Anterior cingulate cortex (tissue), 58 donors: Measurements from ENCODE around the gene KCNMA1.

ENCODE experiments used
- DNase-seq, 58 donors: peaks; one replicate each; lab custom pipeline; 2025; lab: John Stamatoyannopoulos, UW

KCNMA1 gene

DNA sequence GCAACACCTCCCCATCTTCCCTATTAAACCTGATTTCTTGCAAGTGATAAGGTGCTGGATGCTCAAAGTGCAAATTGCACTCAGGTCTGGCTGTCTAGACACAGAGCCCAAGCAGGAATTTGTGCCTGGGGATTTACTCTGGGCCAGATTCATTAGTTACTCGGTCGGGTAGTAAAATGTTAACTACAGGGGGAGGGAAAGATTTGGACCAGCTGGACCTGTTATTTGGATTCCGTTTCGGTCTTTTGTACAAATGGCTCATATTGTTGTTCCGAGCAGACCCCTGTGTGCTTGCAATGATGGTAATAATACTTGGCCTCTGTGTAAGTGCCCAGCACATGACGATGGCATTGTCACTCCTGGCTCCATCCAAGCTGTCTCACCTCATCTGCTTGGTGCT is 609.6 kb downstream of the KCNMA1 start:
- DNase-seq: no peak

DNA sequence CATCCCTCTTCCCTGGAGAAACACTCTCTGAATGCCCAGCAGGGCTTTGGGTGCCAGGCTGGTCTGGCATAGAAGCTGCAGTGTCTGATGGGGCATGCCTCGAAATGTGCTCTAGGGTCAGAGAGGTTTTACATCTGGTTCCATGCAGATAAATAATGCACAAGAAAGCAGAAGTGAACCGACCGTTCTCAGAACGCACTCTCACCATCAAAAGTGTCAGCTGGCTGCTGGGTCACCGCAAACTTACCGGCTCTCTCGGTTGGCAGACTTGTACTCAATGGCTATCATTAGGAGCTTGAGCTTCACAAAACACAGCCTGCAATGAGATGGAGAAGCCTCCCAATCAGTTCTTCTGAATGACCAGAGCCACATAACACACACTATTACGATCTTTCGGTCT is 610.0 kb downstream of the KCNMA1 start:
- DNase-seq: no peak

DNA sequence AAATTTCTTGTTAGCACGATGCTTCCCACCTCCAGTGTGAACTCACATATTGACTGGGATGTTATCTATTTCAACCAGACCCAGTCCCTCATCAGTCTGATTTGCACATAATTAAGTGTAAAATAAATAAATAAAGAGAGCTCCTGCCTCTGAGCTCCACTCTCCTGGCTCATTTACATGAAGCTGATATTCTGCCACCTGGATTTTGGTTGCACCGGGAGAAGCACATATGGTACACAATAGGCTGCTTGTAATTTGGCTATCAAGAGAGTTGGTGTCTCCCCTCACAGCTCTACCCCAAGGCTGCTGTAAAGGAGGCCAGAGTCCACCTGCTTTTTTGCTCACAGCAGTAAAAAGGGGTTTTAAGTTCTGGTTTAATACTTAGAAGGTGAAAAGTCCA is 610.5 kb downstream of the KCNMA1 start:
- DNase-seq: no peak

DNA sequence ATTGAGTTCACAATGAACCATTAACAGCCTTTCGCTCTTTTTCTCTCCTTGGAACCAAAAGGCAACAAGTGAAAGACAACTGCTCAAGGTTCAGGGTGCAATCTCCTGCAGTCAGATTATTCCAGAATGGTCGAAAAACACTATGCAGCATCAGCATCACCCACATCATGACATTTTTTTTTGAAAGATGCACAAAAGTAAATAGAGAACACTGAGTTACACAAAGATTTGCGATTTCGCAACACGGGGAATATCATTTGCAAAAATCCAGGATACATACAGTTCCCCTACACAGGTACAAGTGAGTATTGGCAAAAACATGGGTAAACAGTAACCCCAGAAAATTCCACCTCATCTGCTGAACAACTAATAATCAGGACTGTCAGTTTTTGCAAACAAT is 611.5 kb downstream of the KCNMA1 start:
- DNase-seq: no peak

DNA sequence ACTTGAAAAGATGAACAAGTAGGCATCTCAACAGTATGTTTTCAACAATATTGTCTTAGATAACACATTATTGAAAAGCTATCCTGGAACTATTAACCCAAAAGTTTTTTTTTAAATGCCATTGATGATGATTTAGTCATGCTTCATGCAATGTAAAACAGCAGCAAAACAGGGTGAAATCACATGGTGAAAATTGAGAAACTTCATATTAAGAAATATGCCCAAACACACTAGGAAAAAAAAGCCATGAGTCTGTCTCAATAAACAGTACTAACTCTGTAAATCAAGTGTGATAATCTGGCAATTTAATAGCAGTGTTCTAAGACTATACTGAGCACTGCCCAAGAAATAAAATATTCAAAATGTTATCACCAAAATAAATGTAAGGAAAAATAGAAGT is 613.1 kb downstream of the KCNMA1 start:
- no peak for DNase-seq

DNA sequence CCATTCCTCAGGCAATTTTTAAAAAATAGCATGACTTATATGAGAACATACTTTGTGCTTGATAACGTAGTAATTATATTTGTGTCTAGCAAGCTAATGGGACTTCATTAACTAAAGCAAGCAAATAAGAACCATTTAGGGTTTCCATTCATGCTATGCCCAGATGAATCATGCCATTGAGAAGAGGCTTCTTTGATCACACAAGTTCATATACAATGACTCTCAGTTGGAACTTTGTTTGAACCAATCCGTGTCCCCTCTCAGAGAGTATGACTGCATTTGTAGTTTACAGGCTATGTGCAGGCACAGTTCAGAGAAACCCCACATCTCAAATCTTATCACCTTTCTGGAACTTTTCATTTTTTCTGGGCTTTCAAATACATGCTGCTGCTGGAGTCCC is 614.2 kb downstream of the KCNMA1 start:
- DNase-seq: no peak

DNA sequence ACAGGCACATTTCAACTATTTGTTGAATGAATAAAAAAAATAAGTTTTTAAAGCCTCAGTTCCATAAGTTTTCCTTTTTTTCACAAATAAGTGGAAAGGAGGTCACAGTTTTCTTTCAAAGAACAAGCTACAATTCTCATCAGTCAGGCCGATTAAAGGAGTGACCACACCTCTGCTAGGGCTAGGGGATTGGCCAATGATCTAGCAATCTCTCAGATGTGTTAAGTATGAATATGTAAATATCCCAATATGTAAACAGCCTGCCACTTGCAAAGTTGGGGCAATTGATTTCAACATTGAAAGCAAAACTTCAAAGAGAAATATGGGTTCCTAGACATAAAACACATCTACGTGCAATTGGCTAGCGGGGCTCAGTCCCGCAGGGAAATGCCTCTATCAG is 614.9 kb downstream of the KCNMA1 start:
- no peak for DNase-seq

DNA sequence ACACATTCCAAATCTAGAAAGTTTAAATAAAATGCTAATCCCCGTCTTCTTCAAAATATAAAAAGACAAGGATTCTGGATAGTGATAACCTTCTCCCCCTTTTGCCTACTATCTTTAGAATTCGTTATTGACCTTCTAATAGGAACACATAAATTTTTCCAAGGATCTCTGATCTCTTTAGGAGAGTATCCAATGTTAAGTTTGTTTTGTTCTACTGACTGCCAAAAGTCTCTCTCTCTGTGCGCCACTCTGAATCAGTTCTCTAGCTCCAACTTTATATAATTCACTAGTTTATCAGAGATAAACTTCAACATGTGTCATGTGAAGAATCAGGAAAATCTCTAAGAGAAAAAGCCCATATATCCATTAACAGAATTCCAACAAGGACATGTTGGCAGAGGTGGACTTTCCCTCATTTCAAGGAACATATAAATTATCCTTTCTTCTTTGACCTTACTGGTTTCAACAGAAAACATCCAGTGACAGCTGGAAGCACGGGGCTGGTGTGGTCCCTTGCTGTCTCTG is 615.6 kb downstream of the KCNMA1 start:
- DNase-seq: no peak

DNA sequence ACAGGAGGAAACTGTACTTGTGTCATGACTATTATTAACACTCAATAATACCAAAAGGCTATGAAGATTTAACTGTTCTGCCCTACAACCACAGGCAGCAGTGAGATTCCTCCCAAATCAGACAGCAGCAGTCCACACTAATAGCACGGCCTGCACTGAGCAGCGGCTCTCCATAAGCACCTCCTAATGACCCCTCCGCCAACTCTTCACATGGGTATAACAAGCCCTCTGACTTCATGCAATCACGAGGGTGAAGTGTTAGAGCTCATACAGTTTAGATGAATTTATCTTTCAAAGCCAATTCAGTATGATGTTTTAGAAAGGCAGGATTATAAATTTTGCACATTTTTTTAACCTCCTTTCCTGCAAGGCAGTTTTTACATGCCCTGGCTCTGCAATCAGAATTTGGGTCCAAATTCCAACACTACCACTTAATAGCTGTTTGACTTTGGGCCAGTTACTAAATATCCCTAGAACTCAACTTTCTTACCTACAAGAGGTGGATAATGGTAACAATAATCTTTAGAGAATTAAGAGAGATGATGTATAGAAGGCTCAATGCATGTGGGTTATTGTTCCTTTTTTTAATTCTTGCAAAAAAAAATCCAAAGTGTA is 617.1 kb downstream of the KCNMA1 start:
- no peak for DNase-seq

DNA sequence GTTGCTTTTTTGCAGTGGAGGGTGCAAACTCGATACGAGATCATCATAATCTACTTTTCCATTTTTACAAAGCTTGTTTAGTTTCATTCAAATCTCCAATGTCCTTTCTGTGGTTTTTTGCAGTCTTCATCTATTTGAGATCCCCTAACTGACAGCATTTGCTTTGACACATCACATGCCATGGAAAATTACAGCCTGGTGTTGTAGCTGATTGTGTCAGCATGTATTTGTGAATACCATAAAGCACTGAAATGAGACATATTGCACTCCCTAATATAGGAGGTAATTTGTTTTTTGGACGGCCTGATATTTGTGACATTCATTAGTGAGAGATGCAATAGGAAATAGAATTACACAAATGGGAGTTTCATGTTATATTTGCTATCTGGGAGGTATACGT is 620.8 kb downstream of the KCNMA1 start:
- DNase-seq: no peak

DNA sequence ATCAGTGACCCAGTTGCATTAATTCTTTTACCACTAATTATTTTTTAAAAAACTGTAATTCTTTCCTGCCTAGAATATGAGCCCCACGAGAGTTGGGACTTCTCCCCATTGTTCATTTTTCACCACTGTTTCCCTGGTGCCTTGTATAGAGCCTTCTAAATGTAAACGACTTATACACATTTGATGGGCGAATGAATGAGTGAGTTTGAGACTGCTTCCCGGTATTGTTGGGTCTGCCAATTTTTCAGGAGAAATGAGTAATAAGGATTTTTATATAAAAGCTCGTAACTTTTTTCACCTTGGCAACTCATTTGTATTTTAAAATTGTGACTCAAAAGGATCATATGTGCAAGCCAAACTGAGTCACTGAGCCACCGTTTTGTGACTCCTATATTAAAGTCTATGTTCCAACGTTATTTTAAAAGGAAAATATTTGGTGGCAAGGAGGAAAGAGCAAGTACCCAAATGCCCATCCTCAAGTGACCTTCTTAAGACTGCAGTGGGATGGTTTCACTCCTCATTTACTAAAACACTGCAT is 621.3 kb downstream of the KCNMA1 start:
- DNase-seq: no peak

DNA sequence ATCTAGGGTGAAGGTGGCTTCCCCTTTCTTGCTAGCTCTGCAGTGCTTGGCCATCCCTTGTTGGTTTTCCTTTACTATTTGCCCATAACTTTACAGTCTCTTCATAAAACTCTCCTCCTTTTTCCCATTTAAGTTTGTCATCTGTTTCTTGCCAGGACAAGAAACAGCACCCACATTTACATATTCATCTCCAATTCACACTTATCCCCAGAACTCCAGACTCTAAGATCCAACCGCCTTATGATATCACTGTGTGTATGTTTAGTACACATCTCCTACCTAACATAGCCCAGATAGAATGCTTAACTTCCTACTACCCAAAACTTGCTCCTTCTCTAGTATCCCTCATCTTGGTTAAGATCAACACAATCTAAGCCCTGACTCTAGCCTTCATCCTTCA is 622.2 kb downstream of the KCNMA1 start:
- DNase-seq: no peak

DNA sequence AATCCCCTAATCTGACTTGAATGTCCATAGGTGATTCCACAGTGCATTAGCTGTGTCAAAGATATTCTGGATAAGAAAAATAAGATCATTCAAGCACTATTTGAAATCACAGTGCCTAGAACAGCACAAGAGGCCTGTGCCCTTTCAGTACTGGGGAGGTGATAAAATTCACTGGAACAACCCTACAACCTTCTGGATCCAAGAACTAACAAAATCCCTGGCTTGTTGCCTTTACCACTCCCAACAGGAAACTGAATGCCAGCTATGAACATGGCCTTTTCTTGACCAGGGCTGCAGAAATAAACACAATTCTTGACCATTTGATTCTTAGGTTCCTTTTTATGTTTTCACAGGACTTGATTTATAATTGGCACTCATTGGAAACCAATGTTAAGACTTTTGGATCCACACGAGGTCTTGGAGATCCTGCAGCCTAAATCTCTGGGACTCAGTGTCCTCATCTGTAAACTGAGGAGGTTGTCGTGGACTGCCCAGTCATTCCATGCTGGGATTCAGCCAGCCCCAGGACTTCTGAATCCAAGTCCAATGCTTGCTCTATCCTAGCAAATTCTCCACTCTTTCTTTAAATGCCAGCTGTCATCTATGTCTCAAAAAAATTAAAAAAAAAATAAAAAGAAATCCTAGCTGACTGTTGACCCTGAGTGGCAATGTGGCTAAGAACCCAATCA is 624.7 kb downstream of the KCNMA1 start:
- DNase-seq: no peak

DNA sequence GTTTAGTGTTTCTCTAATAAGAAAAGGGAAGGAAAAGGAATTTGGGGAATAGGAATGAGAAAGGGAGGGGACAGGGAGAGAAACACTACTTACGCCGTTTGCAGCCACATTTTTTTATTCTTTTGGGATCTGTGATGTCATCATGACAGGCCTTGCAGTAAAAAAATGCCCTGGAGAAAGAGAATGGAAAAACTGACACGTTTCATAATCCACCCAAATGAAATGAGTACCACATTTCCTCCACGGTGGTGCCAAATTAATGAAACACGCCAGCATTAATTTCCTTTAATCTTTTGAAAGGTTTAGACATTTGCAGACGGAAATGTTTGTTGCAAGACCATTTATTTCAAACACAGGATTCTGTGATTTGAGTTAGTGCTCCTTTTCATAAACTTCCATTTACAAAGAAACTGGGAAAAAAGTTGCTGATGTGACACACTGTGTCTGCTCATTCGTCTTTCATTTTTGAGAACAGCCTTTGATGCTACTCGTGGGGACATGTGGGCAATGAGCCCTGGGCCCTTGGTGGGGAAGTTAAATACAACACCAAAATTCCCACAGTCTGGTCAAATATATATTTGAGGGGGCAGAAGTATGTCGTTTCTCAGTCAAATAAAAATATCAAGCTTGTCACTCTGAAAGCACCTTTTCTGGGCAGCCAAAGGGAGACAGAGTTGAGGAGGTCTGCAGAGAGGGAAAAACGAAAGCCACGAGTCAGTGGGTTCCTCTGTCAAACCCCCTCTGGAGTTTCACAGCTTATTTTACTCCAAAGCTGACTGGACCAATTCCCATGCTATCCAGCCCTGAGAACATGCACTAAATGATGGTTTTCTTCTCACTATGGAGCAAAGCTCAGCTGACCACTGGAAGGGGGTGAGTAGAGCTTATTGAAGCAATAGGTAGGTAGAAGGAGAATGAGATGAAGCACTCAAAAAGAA is 625.5 kb downstream of the KCNMA1 start:
- DNase-seq: no peak

DNA sequence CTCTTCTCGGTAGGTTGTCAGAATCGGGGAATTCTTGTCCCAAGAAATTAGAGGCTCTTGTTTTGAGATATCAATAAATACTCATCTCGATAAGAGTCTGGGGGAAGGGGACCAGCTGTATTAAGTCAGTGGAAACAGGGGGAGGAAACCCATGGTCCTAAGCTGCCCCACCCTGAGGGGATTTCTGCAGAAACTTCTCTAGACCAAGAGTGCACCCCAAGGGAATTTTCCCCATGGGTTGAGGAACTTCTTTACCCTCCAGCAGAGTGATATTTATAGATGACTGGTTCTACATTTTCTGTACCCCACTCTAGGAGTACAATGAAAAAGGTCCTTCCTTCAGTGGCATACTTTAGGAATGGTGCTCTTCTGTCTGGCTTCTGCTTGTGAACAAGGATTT is 627.2 kb downstream of the KCNMA1 start:
- DNase-seq: no peak

DNA sequence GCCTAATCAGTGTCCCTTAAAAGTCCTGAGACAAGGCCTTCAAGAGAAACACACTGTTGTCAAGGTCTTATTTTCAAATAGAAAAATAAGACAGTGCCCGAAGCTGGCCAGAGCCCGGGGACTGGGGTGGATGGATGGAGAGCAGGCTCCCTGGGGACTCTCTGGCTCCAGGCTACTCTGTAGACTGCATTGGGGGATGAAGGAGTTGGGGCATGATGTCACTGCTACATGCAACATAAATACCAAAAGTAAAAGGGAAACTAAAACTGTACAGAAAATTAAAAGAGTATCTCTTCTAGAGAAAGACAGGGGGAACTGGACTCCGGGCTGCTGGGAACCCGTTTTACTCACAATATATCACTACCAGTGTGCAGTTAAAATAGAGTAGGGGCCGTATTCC is 629.8 kb downstream of the KCNMA1 start:
- no peak for DNase-seq

DNA sequence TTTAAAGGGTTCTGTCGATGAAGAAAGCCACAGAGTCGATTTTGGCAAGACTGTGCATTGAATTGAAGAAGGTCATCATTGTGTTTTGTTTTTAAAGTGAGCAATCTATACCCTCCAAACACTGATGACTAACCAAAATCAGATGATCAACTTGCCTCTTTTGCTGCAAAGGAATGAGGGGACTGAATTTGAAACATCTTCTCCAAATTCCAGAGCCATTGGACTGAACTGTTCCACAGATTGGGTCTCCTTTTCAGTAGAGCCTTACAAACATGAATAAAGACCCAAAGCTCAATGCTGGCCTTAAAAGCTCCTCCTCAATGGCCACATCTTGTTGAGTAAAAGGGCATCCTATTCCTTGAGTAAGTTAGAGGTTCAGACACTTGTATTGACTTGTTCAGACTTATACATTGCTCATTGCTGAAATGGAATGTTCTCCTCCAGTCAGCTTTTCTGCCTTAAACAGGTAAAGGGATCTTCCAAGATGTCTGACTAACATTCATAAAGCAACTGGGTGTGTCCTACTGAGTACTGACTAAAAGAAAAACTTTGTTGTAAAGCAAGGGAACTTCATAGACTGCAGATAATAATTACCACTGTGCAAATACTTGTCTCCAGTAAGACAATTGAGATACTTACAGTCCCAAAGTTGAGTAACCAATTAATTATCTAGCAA is 630.6 kb downstream of the KCNMA1 start:
- DNase-seq: no peak

DNA sequence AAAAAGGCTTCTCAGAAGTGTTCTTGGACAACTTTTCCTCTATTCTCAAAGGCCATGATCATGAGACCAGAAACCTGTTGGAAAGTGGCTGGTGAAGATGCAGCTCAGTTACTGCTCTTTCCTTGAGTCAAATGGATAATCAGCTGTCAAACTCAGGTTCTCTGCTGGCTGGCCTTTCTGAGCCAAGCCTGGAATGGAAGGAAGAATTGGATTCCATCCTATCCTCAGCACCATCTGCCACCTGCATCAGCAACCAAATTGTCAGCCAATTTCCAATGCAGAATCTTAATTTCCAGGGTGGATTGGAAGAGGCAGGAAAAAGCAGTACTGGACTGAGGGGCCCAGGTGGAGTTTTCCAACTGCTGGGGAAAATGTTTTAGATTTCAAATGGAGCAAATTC is 631.7 kb downstream of the KCNMA1 start:
- no peak for DNase-seq

DNA sequence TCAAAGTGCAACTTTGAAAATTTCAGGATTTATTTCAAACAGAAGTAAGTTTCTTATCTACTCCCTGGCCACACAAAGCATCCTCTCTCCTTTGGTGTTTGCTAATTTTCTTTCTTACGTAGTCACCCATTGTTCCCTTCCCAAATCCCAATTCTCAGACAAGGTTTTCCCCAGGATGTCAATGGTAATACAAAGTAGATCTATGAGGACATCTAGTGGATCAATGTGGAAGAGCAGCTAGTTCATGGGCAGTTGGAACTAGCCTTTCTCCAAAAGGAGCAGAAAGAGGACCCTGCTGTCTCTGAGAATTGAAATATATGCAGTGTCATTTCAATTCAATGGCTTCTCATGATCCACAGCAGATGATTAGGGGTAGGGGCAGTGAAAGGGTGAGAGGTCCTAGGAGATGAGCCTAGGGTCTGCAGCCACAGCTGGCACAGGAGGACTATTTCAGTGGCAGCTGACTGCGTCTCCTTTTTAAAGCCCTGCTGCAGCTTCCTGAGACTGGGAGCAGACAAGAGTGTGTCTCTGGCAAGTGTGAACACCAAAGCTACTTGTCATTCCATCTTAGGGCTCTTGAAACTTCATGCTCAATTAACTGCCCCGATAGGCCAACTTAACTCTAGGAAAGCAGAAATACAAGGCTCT is 632.6 kb downstream of the KCNMA1 start:
- peak in 2 of 58 donors; percentile 19 to 37 for DNase-seq

DNA sequence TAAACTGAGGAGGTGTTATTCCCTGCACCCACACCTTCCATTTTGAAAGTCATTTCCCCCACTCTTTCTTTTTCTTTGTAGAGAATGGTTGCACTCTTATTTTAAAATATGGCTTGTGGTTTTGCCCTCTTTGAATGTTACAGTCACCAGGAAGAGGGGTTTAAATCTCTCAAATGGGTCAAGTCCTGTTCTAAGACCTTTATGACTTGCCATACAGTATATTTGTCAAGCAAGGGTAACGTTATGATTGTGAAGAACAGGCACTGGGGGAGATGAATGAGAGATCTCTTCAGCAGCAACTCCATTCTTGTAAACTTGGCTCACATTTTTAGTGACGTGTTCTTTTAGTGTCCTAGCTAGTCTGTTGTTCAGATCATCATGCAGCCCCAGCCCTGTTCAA is 634.7 kb downstream of the KCNMA1 start:
- DNase-seq: no peak
